MM.1S (cell line): ENCODE results near the gene MEIOC.

Experiments used
- CTCF ChIP-seq: fragments of 300-600 bp; sonication (generic); IDR thresholded peaks from 2 replicates; pipeline ENCODE4 v1.5.1; 2016; ENCODE audit warnings: antibody characterized with exemption, low read length, mixed read lengths
- EZH2 ChIP-seq: fragments of 300-600 bp; sonication (generic); optimal IDR thresholded peaks from 2 replicates; pipeline ENCODE3; 2017; ENCODE audit warnings: low read depth, mild to moderate bottlenecking, antibody characterized with exemption, low read length, mixed read lengths
- EZH2phosphoT487 ChIP-seq: fragments of 300-600 bp; sonication (generic); IDR thresholded peaks from 2 replicates; pipeline ENCODE4 v1.6.1; 2018; ENCODE audit warnings: antibody characterized with exemption, low read length

GRCh38 chr17:44647736-44648135 lies 8.5 kb upstream of the MEIOC start:
- TF ChIP-seq CTCF (no peak), EZH2 (no peak), EZH2phosphoT487 (no peak)
